Measurements from ENCODE around the gene CNTN4.

CNTN4 gene

DNA sequence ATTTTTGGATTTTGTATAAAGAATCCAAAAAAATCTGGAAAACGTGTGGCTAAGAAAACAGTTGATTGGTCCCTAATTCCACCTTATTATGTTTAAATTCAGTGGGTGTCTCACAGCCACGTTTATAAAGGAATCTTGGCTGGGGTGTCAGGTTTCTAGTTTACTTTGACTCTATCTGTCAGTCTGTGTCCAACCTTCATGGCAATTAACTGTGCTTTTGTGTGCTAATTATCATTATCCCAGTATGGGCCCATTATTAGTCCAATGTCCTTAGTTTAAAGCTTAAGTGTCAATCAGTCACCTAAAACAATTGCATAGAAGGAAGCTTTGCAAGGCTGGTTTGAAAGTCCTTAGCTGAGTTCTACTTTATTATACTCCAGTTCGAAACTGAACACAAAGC, 3.7 kb upstream of the CNTN4 start:
- Histone ChIP-seq H3K27me3 (ENCODE audit: low read depth, low read length) (no peaks in the 10 kb centered on the region), H3K9me3 (ENCODE audit: insufficient read depth, low read length) (no peaks in the 10 kb centered on the region), H3K4me2 (ENCODE audit: low read length) (no peak overlapping the region), H3K27ac (ENCODE audit: low read length) (no peak overlapping the region), H2AFZ (ENCODE audit: low read depth, low read length) (no peak overlapping the region), H3K36me3 (replicated peaks; ENCODE audit: low read depth, low read length) (no peaks in the 10 kb centered on the region), H3K4me1 (ENCODE audit: low read length) (no peaks in the 10 kb centered on the region), H4K20me1 (ENCODE audit: insufficient read depth, low read length) (no peaks in the 10 kb centered on the region), H3K4me3 (ENCODE audit: low read length) (no peak overlapping the region), H3K9ac (ENCODE audit: low read length) (no peak overlapping the region), H3K79me2 (ENCODE audit: low read length) (no peaks in the 10 kb centered on the region)
- TF ChIP-seq EZH2phosphoT487 (IDR thresholded peaks at IDR 0.05; ENCODE audit: low read depth) = no peak
- TF ChIP-seq, protein P1, sequence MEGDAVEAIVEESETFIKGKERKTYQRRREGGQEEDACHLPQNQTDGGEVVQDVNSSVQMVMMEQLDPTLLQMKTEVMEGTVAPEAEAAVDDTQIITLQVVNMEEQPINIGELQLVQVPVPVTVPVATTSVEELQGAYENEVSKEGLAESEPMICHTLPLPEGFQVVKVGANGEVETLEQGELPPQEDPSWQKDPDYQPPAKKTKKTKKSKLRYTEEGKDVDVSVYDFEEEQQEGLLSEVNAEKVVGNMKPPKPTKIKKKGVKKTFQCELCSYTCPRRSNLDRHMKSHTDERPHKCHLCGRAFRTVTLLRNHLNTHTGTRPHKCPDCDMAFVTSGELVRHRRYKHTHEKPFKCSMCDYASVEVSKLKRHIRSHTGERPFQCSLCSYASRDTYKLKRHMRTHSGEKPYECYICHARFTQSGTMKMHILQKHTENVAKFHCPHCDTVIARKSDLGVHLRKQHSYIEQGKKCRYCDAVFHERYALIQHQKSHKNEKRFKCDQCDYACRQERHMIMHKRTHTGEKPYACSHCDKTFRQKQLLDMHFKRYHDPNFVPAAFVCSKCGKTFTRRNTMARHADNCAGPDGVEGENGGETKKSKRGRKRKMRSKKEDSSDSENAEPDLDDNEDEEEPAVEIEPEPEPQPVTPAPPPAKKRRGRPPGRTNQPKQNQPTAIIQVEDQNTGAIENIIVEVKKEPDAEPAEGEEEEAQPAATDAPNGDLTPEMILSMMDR (IDR thresholded peaks at IDR 0.05; ENCODE audit: low read depth, low read length) = no peak

DNA sequence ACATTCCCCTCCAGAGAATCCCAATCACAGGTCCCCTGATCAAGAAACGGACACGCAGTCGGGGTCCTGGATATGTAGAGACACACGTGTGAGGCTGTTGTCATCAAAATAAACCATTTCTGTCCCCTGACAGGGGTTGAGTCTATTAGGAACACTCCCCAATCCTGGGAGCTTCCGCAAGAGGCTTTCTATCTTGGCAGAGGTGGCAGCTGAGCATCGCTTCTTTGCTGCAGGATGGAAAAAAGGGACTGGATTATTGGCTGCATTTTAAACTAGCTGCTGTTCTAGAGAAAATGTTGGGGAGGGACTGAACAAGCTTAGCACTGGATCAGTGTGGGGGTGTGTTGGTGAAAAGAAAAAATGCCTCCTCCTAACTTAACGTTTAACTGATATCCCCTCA, 2.5 kb upstream of the CNTN4 start:
- no peaks in the 10 kb centered on the region for H3K4me1 ChIP-seq (ENCODE audit: low read length)
- no peaks in the 10 kb centered on the region for H3K79me2 ChIP-seq (ENCODE audit: low read length)
- H3K4me2 ChIP-seq (ENCODE audit: low read length) = no peak overlapping the region
- no peaks in the 10 kb centered on the region for H4K20me1 ChIP-seq (ENCODE audit: insufficient read depth, low read length)
- no peak overlapping the region for H3K9ac ChIP-seq (ENCODE audit: low read length)
- no peaks in the 10 kb centered on the region for H3K36me3 ChIP-seq (replicated peaks; ENCODE audit: low read depth, low read length)
- TF ChIP-seq, protein P1 (IDR thresholded peaks at IDR 0.05; ENCODE audit: low read depth, low read length) = no peak
- H3K9me3 ChIP-seq (ENCODE audit: insufficient read depth, low read length) = no peaks in the 10 kb centered on the region
- H2AFZ ChIP-seq (ENCODE audit: low read depth, low read length) = no peak overlapping the region
- no peak overlapping the region for H3K4me3 ChIP-seq (ENCODE audit: low read length)
- H3K27ac ChIP-seq (ENCODE audit: low read length) = no peak overlapping the region
- no peaks in the 10 kb centered on the region for H3K27me3 ChIP-seq (ENCODE audit: low read depth, low read length)

DNA sequence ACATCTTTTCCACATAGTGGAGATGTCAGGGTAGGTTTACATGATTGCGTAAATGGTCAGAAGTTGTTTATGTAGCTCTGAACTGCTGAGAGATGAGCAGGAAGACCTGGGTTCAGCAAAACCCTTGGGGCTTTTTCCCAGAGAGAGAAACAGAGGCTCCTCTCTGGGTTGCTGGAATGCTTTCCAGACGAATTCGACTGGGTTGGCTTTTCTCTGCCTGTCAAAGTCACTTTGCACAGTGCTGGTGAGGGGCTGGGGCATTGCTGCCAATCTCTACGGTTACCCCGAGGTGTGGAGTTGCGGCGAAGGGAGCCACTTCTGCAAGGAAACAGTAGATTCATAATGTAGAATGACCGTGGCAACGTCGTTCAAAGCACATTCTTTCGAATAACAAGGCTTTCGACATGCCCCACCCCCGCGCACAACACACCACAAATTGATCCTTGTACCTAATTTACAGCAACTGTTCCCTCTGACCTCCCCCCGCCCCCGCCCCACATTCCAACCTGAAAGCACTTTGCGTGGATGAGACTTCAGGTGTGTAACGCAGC, 950 bp upstream of the CNTN4 start:
- no peaks in the 10 kb centered on the region for H3K79me2 ChIP-seq (ENCODE audit: low read length)
- no peaks in the 10 kb centered on the region for H3K36me3 ChIP-seq (replicated peaks; ENCODE audit: low read depth, low read length)
- H3K27ac ChIP-seq (ENCODE audit: low read length) = no peak overlapping the region
- no peak overlapping the region for H3K4me2 ChIP-seq (ENCODE audit: low read length)
- no peaks in the 10 kb centered on the region for H3K4me1 ChIP-seq (ENCODE audit: low read length)
- no peak overlapping the region for H3K9ac ChIP-seq (ENCODE audit: low read length)
- H3K27me3 ChIP-seq (ENCODE audit: low read depth, low read length) = no peaks in the 10 kb centered on the region
- H2AFZ ChIP-seq (ENCODE audit: low read depth, low read length) = no peak overlapping the region
- H4K20me1 ChIP-seq (ENCODE audit: insufficient read depth, low read length) = no peaks in the 10 kb centered on the region
- TF ChIP-seq EZH2phosphoT487 (IDR thresholded peaks at IDR 0.05; ENCODE audit: low read depth) = no peak
- TF ChIP-seq, protein P1 (IDR thresholded peaks at IDR 0.05; ENCODE audit: low read depth, low read length) = no peak
- no peak overlapping the region for H3K4me3 ChIP-seq (ENCODE audit: low read length)
- H3K9me3 ChIP-seq (ENCODE audit: insufficient read depth, low read length) = no peaks in the 10 kb centered on the region

DNA sequence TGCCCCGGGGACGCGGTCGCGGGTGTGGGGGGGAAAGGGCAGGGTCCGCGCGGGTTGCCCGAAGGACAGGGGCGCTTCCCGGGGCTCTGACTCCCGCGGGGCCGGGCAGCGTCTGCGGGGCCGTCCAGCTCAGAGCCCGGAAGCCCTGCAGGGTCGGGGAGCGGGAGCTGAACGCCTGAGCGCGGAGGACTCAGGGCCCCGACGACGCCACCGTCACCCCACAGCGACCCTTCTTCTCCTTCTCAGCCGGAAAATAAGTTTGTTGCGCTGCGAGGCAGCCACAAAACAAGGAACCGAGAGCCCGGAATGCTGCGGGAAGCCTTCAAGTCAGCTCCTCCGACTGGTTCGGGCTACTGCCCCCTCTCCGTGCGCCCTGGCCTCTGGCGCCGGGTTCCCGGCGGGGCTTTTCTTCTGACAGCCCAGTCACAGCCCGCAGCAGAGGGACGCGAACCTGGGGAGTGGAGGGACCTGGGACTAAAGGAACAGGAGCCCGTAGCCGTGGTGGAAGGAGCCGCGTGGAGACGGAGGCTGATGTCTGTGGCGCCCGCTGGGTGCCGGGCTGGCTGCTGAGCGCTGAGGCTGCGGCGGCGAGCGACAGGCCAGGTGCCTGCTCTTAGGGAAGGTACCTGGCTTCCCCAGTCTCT, 484 bp downstream of the CNTN4 start:
- Histone ChIP-seq H3K4me1 (ENCODE audit: low read length) (no peaks in the 10 kb centered on the region), H2AFZ (ENCODE audit: low read depth, low read length) (no peak overlapping the region), H3K4me2 (ENCODE audit: low read length) (no peak overlapping the region), H3K4me3 (ENCODE audit: low read length) (no peak overlapping the region), H3K36me3 (replicated peaks; ENCODE audit: low read depth, low read length) (no peaks in the 10 kb centered on the region), H3K27ac (ENCODE audit: low read length) (no peak overlapping the region), H3K9me3 (ENCODE audit: insufficient read depth, low read length) (no peaks in the 10 kb centered on the region), H3K9ac (ENCODE audit: low read length) (no peak overlapping the region), H3K79me2 (ENCODE audit: low read length) (no peaks in the 10 kb centered on the region), H3K27me3 (ENCODE audit: low read depth, low read length) (no peaks in the 10 kb centered on the region), H4K20me1 (ENCODE audit: insufficient read depth, low read length) (no peaks in the 10 kb centered on the region)
- TF ChIP-seq, protein P1 (IDR thresholded peaks at IDR 0.05; ENCODE audit: low read depth, low read length) = no peak
- no peak for TF ChIP-seq EZH2phosphoT487 (IDR thresholded peaks at IDR 0.05; ENCODE audit: low read depth)

Data from OCI-LY3 (cell line).